ENCODE data around the gene PIP4K2B.

- TF ChIP-seq SUZ12 (IDR thresholded peaks at IDR 0.05; ENCODE audit: extremely low read depth, insufficient read depth, insufficient read length) (no peak), YY1 (IDR thresholded peaks at IDR 0.05; ENCODE audit: insufficient read depth, insufficient read length) (no peak)
Measured at GRCh38 chr17:38848557-38848891, 49.2 kb upstream of the PIP4K2B start.
